Keratinocyte (primary cell): ENCODE data around the gene CT45A8. TPM values are rescaled to one million over a fixed set of nuclear protein-coding genes. Genes with fewer than 3 reads are reported as not detected.
"Not testable (repeated sequence)": the region's sequence is repeated elsewhere in the genome, so short reads cannot be mapped to it uniquely, and the experiment has no call there.

Experiments used
- DNase-seq: peaks from one replicate; pipeline ENCODE4 v3.0.0-alpha.2; 2011; ENCODE audit warnings: low read depth, missing footprints, low spot score
- FAIRE-seq: peaks from 2 replicates; lab custom pipeline; 2011; peaks lifted over from hg19 to GRCh38; lab: Jason Lieb, UNC
- H2AFZ ChIP-seq: 2 replicates; pipeline ENCODE4 v1.6.0; 2012; ENCODE audit warnings: low read length, control low read depth, inconsistent platforms; ENCODE audit not compliant: control insufficient read depth
- H3K27ac ChIP-seq: 2 replicates; pipeline ENCODE4 v1.5.1; 2011; ENCODE audit warnings: low read length; ENCODE audit not compliant: control insufficient read depth, insufficient read depth
- H3K27me3 ChIP-seq: 3 replicates; pipeline ENCODE4 v1.6.0; 2011; ENCODE audit warnings: low read length; ENCODE audit not compliant: control insufficient read depth, insufficient read depth; ENCODE audit errors: extremely low read depth
- H3K36me3 ChIP-seq, 2 experiments: 2 replicates in 1 of 2; 3 replicates in 1 of 2; pipeline ENCODE4 v1.5.1; 2011; ENCODE audit warnings: low read length in 2 of 2, mild to moderate bottlenecking in 1 of 2; ENCODE audit not compliant: control insufficient read depth in 2 of 2, insufficient read depth in 2 of 2; ENCODE audit errors: extremely low read depth in 1 of 2
- H3K4me1 ChIP-seq: 3 replicates; pipeline ENCODE4 v1.5.1; 2011; ENCODE audit warnings: low read length; ENCODE audit not compliant: control insufficient read depth, insufficient read depth; ENCODE audit errors: extremely low read depth
- H3K4me2 ChIP-seq: 3 replicates; pipeline ENCODE4 v1.6.0; 2011; ENCODE audit warnings: low read depth, low read length; ENCODE audit not compliant: control insufficient read depth, insufficient read depth; ENCODE audit errors: extremely low read depth
- H3K4me3 ChIP-seq, 3 experiments: fragments of 200-600 bp in 1 of 3; sonication (generic) in 1 of 3; 2 replicates in 2 of 3; 3 replicates in 1 of 3; pipeline ENCODE4 v1.5.1; 2011 to 2016; ENCODE audit warnings: low read length in 3 of 3, mild to moderate bottlenecking in 3 of 3, control low read depth in 2 of 3, inconsistent platforms in 1 of 3, low read depth in 1 of 3, mixed read lengths in 1 of 3, mixed run types in 1 of 3, moderate library complexity in 1 of 3; ENCODE audit not compliant: control insufficient read depth in 2 of 3, insufficient read depth in 2 of 3; ENCODE audit errors: extremely low read depth in 1 of 3
- H3K79me2 ChIP-seq: 2 replicates; pipeline ENCODE4 v1.6.0; 2012; ENCODE audit warnings: low read length; ENCODE audit not compliant: control insufficient read depth, insufficient read depth
- H3K9ac ChIP-seq: 3 replicates; pipeline ENCODE4 v1.6.0; 2011; ENCODE audit warnings: low read length; ENCODE audit not compliant: control insufficient read depth, insufficient read depth; ENCODE audit errors: extremely low read depth
- H3K9me1 ChIP-seq: 3 replicates; pipeline ENCODE4 v1.6.0; 2011; ENCODE audit warnings: low read length; ENCODE audit not compliant: control insufficient read depth, insufficient read depth; ENCODE audit errors: extremely low read depth
- H3K9me3 ChIP-seq: 2 replicates; pipeline ENCODE4 v1.5.1; 2012; ENCODE audit warnings: low read depth, low read length; ENCODE audit not compliant: control insufficient read depth
- H4K20me1 ChIP-seq: 3 replicates; pipeline ENCODE4 v1.6.0; 2011; ENCODE audit warnings: low read length; ENCODE audit not compliant: control insufficient read depth, insufficient read depth; ENCODE audit errors: extremely low read depth
- dilution Hi-C: fragments of 300-500 bp; cut with MboI; formaldehyde crosslinking; loops from one replicate; pipeline ENCODE4 v1.7.0; 2020; ENCODE audit warnings: low sequenced_read_pairs; ENCODE audit not compliant: extremely low pct_ligation_motif_present
- polyA plus RNA-seq, 5 experiments: library from polyadenylated mRNA; depleted of rRNA in 3 of 5; stranded (reverse) in 3 of 5; stranded (forward) in 1 of 5; unstranded in 1 of 5; fragments of >200 nt; gene quantifications; 1 replicate in 1 of 5; 2 replicates in 3 of 5; 3 replicates in 1 of 5; pipeline versions ENCODE4 v1.2.1 to v1.2.3, GENCODE V29; 2011 to 2012; ENCODE audit warnings: missing spikeins in 2 of 5, low read depth in 1 of 5, low replicate concordance in 1 of 5

CT45A8 gene
- polyA plus RNA-seq, 1 donor (not counting 4 experiments of a cell fraction or from before 2014, with no cell fraction given): not detected

GRCh38 chrX:135882741-135883140 is 28.4 kb upstream of the CT45A8 start:
- H3K4me3 ChIP-seq, H3K27me3 ChIP-seq, H3K27ac ChIP-seq, H3K79me2 ChIP-seq, H3K9me1 ChIP-seq, H3K4me1 ChIP-seq, FAIRE-seq, H2AFZ ChIP-seq, DNase-seq, H3K9me3 ChIP-seq, dilution Hi-C loops, H4K20me1 ChIP-seq, H3K9ac ChIP-seq, H3K36me3 ChIP-seq, H3K4me2 ChIP-seq: not testable (repeated sequence)

- H3K79me2 ChIP-seq, H3K4me3 ChIP-seq, H3K36me3 ChIP-seq, FAIRE-seq, H3K9me3 ChIP-seq, H3K27ac ChIP-seq, H2AFZ ChIP-seq, dilution Hi-C loops, H3K27me3 ChIP-seq, H3K4me2 ChIP-seq, H3K9ac ChIP-seq, H4K20me1 ChIP-seq, H3K9me1 ChIP-seq, H3K4me1 ChIP-seq, DNase-seq: not testable (repeated sequence)
Measured at GRCh38 chrX:135871712-135872111, 17.4 kb upstream of the CT45A8 start, which contains the start of gene CT45A9. Gene CT45A9 (minus strand): TSS chrX:135871812. CDS start chrX:135868061, 3,751 bp downstream.

- DNase-seq, H3K9me3 ChIP-seq, H3K9ac ChIP-seq, H3K9me1 ChIP-seq, H3K4me2 ChIP-seq, H3K27me3 ChIP-seq, H2AFZ ChIP-seq, H4K20me1 ChIP-seq, H3K4me3 ChIP-seq, H3K79me2 ChIP-seq, H3K4me1 ChIP-seq, FAIRE-seq, H3K36me3 ChIP-seq, H3K27ac ChIP-seq, dilution Hi-C loops: not testable (repeated sequence)
Measured at GRCh38 chrX:135837180-135837579, 17.2 kb downstream of the CT45A8 start, which contains the start of gene CT45A7. Gene CT45A7 (minus strand): TSS chrX:135837280. CDS start chrX:135833533, 3,747 bp downstream.

GRCh38 chrX:135819912-135820311 is 34.4 kb downstream of the CT45A8 start, which contains the start of gene CT45A2:
Gene CT45A2 (minus strand): TSS chrX:135820012. CDS start chrX:135816265, 3,747 bp downstream.
- H3K4me1 ChIP-seq, H3K9me1 ChIP-seq, H3K36me3 ChIP-seq, H3K79me2 ChIP-seq, H3K9me3 ChIP-seq, H3K9ac ChIP-seq, H3K4me2 ChIP-seq, H3K4me3 ChIP-seq, H4K20me1 ChIP-seq, DNase-seq, H3K27ac ChIP-seq, FAIRE-seq, H3K27me3 ChIP-seq, H2AFZ ChIP-seq, dilution Hi-C loops: not testable (repeated sequence)

- H3K4me1 ChIP-seq, H3K9ac ChIP-seq, H3K4me3 ChIP-seq, H3K79me2 ChIP-seq, H3K4me2 ChIP-seq, H3K27me3 ChIP-seq, H3K9me1 ChIP-seq, FAIRE-seq, H4K20me1 ChIP-seq, H3K27ac ChIP-seq, H2AFZ ChIP-seq, DNase-seq, H3K9me3 ChIP-seq, dilution Hi-C loops, H3K36me3 ChIP-seq: not testable (repeated sequence)
Measured at GRCh38 chrX:135802687-135803086, 51.7 kb downstream of the CT45A8 start, which contains the start of gene CT45A6. Gene CT45A6 (minus strand): TSS chrX:135802787. CDS start chrX:135798993, 3,794 bp downstream.
